GM12872 (cell line): Measurements from ENCODE around the gene B4GAT1.

Source experiments
- CTCF ChIP-seq: IDR thresholded peaks from 3 replicates; pipeline ENCODE4 v1.5.1; 2011; ENCODE audit warnings: low read depth, mild to moderate bottlenecking, low read length, moderate library complexity; ENCODE audit not compliant: insufficient read depth

Gene B4GAT1

GRCh38 chr11:66371627-66372415 is 24.4 kb upstream of the B4GAT1 start, which contains the start of gene SLC29A2:
TSS of gene SLC29A2 (minus strand) at chr11:66371760. CDS start at chr11:66371591, 169 bp downstream.
- no peak for TF ChIP-seq CTCF

- TF ChIP-seq CTCF, result no peak
Observed at GRCh38 chr11:66369073-66369894, 21.9 kb upstream of the B4GAT1 start.

GRCh38 chr11:66368484-66368883 is 21.1 kb upstream of the B4GAT1 start:
- TF ChIP-seq CTCF, result no peak

- TF ChIP-seq CTCF, result no peak
Observed at GRCh38 chr11:66367561-66368312, 20.3 kb upstream of the B4GAT1 start.

DNA sequence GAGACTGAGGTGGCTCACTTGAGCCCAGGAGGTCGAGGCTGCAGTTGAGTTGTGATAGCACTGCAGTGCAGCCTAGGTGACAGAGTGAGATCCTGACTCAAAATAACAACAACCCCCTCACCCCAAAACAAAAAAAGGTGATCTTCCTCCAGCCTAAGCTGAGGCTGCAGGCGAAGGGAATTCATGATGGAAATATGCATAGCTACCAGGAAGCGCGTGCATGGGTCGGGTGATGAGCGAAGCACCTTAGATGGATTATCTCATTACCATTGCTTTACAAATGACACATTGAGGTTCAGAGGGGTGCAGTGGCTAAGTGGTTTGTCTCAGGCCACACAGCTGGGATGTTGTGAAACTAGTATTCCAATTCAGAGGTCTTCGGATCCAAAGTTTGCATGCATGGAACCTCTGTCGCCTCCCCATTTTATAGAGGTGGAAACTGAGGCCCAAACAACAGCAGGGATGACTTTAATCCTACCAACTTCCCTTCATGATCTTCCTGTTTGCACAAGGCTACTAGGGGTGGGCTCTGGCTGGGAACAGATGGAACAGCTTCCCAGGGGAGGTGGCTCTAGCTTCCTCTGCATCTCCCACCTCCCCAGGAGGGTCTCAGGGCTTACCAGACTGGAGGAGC is 19.5 kb upstream of the B4GAT1 start:
- no peak for TF ChIP-seq CTCF

GRCh38 chr11:66365711-66366619 is 18.5 kb upstream of the B4GAT1 start:
- no peak for TF ChIP-seq CTCF
